ENCODE results near the gene KPNA1. TPM values are rescaled to one million over a fixed set of nuclear protein-coding genes. Genes with fewer than 3 reads are reported as not detected.

The KPNA1 gene
- polyA plus RNA-seq, 3 donors, result 18.0 to 41.2 (median 38.5) TPM

DNA sequence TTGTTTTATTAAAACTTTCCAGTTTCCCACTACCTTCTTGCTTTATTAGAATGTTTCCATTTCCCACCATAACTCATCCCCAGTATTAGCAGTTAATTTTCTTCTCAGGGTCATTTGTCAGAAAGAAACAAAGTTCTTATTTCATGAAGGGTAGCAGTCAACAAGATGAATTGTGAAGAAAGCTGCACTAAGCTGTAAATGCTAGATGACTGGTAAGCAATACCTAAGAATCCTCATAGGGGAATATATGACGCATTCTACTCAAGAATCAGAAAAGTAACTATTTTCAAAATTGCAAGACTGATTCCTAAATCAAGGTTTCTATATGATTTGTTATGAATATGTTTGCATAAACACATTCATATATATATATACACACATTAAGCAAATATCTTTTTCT, 50.1 kb downstream of the KPNA1 start:
- no peak overlapping the region for H3K4me3 ChIP-seq (replicated peaks in 1 of 3; ENCODE audit: low read depth in 2 of 3, low read length in 3 of 3)
- Mint-ChIP-seq H3K27ac (no peak overlapping the region), H3K36me3 (peaks cover 60 to 66% of the 10 kb centered on the region in 2 donors), H3K9me3 (no peaks in the 10 kb centered on the region), H3K4me1 (peaks cover 3% of the 10 kb centered on the region), H3K4me3 (no peak overlapping the region), H3K27me3 (ENCODE audit: low read depth in 3 of 3) (no peaks in the 10 kb centered on the region)
- peaks cover 17% of the 10 kb centered on the region for H3K79me2 ChIP-seq (ENCODE audit: insufficient read depth, low read length)
- TF ChIP-seq, protein P1, sequence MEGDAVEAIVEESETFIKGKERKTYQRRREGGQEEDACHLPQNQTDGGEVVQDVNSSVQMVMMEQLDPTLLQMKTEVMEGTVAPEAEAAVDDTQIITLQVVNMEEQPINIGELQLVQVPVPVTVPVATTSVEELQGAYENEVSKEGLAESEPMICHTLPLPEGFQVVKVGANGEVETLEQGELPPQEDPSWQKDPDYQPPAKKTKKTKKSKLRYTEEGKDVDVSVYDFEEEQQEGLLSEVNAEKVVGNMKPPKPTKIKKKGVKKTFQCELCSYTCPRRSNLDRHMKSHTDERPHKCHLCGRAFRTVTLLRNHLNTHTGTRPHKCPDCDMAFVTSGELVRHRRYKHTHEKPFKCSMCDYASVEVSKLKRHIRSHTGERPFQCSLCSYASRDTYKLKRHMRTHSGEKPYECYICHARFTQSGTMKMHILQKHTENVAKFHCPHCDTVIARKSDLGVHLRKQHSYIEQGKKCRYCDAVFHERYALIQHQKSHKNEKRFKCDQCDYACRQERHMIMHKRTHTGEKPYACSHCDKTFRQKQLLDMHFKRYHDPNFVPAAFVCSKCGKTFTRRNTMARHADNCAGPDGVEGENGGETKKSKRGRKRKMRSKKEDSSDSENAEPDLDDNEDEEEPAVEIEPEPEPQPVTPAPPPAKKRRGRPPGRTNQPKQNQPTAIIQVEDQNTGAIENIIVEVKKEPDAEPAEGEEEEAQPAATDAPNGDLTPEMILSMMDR (IDR thresholded peaks at IDR 0.05), result no peak
- H3K27ac ChIP-seq (ENCODE audit: low read depth in 1 of 2, low read length in 2 of 2), result no peak overlapping the region
- no peak overlapping the region for H2AFZ ChIP-seq (ENCODE audit: insufficient read depth, low read depth, low read length, poor library complexity, severe bottlenecking)
- no peaks in the 10 kb centered on the region for H3K27me3 ChIP-seq (ENCODE audit: control insufficient read depth in 2 of 2, insufficient read depth in 2 of 2, low read length in 2 of 2)
- no peaks in the 10 kb centered on the region for H3K4me1 ChIP-seq (ENCODE audit: control insufficient read depth in 1 of 2, insufficient read depth in 2 of 2, low read length in 2 of 2)
- no peaks in the 10 kb centered on the region for H3K9me3 ChIP-seq (replicated peaks in 1 of 2; ENCODE audit: control insufficient read depth in 1 of 2, insufficient read depth in 1 of 2, low read length in 2 of 2)
- H4K20me1 ChIP-seq (ENCODE audit: insufficient read depth, low read length), result peaks cover 26% of the 10 kb centered on the region
- no CpG with 5 or more reads among the region's 1 CpG for WGBS (ENCODE audit: insufficient coverage)
- intact Hi-C loops (cut with micrococcal nuclease), result loop anchor here in 1 of 2 donors (10.0 kb wide), 1 partner anchor 50 kb away; the partner anchor contains the start of gene KPNA1
- no peak for DNase-seq
- H3K9ac ChIP-seq (ENCODE audit: insufficient read depth, low read length, poor library complexity, severe bottlenecking), result no peak overlapping the region
- no peak overlapping the region for H3K4me2 ChIP-seq (replicated peaks; ENCODE audit: extremely low read depth, low read length, poor library complexity, severe bottlenecking)
- peaks cover 48 to 82% of the 10 kb centered on the region in 2 donors for H3K36me3 ChIP-seq (replicated peaks in 1 of 2; ENCODE audit: control insufficient read depth in 1 of 2, insufficient read depth in 2 of 2, low read length in 2 of 2)

GRCh38 chr3:122462406-122462805, 52.3 kb downstream of the KPNA1 start:
- H3K27me3 ChIP-seq (ENCODE audit: control insufficient read depth in 2 of 2, insufficient read depth in 2 of 2, low read length in 2 of 2), result no peaks in the 10 kb centered on the region
- H3K36me3 ChIP-seq (replicated peaks in 1 of 2; ENCODE audit: control insufficient read depth in 1 of 2, insufficient read depth in 2 of 2, low read length in 2 of 2), result peaks cover 66 to 98% of the 10 kb centered on the region in 2 donors
- H3K4me3 Mint-ChIP-seq, result no peak overlapping the region
- intact Hi-C loops (cut with micrococcal nuclease), result loop anchor here in 1 of 2 donors (10.0 kb wide), 1 partner anchor 52 kb away; the partner anchor contains the start of gene KPNA1
- no peaks in the 10 kb centered on the region for H3K9me3 ChIP-seq (replicated peaks in 1 of 2; ENCODE audit: control insufficient read depth in 1 of 2, insufficient read depth in 1 of 2, low read length in 2 of 2)
- WGBS (ENCODE audit: insufficient coverage), result no CpG with 5 or more reads among the region's 1 CpG
- H3K9ac ChIP-seq (ENCODE audit: insufficient read depth, low read length, poor library complexity, severe bottlenecking), result no peak overlapping the region
- peaks cover 3% of the 10 kb centered on the region for H3K79me2 ChIP-seq (ENCODE audit: insufficient read depth, low read length)
- no peak for DNase-seq
- no peaks in the 10 kb centered on the region for H3K27me3 Mint-ChIP-seq (ENCODE audit: low read depth in 3 of 3)
- no peak overlapping the region for H2AFZ ChIP-seq (ENCODE audit: insufficient read depth, low read depth, low read length, poor library complexity, severe bottlenecking)
- no peak overlapping the region for H3K27ac Mint-ChIP-seq
- H3K27ac ChIP-seq (ENCODE audit: low read depth in 1 of 2, low read length in 2 of 2), result no peak overlapping the region
- no peaks in the 10 kb centered on the region for H3K9me3 Mint-ChIP-seq
- H3K4me1 ChIP-seq (ENCODE audit: control insufficient read depth in 1 of 2, insufficient read depth in 2 of 2, low read length in 2 of 2), result no peaks in the 10 kb centered on the region
- H3K4me1 Mint-ChIP-seq, result no peaks in the 10 kb centered on the region
- peaks cover 75 to 88% of the 10 kb centered on the region in 2 donors for H3K36me3 Mint-ChIP-seq
- H3K4me2 ChIP-seq (replicated peaks; ENCODE audit: extremely low read depth, low read length, poor library complexity, severe bottlenecking), result no peak overlapping the region
- TF ChIP-seq, protein P1 (IDR thresholded peaks at IDR 0.05), result no peak
- peaks cover 10% of the 10 kb centered on the region for H4K20me1 ChIP-seq (ENCODE audit: insufficient read depth, low read length)
- H3K4me3 ChIP-seq (replicated peaks in 1 of 3; ENCODE audit: low read depth in 2 of 3, low read length in 3 of 3), result no peak overlapping the region
